Activated CD8-positive, alpha-beta memory T cell treated with anti-CD3 and anti-CD28 coated beads for 36 hours (primary cell): ENCODE results near the gene TOMM20. TPM values are rescaled to one million over a fixed set of nuclear protein-coding genes. Genes with fewer than 3 reads are reported as not detected.
"Not testable (repeated sequence)": the region's sequence is repeated elsewhere in the genome, so short reads cannot be mapped to it uniquely, and the experiment has no call there.

ENCODE experiments used
- CTCF ChIA-PET: fragments of 350-600 bp; sonication (Branson Sonifier 250); formaldehyde crosslinking; loops from one replicate; lab custom pipeline; 2021; ENCODE audit warnings: antibody characterized with exemption; lab: Charles Lee
- POLR2A ChIA-PET: fragments of 350-600 bp; sonication (Branson Sonifier 250); formaldehyde crosslinking; loops from one replicate; lab custom pipeline; 2021; ENCODE audit warnings: antibody characterized with exemption; lab: Charles Lee
- total RNA-seq, 2 experiments: library from RNA; stranded (reverse); gene quantifications; one replicate each; pipeline ENCODE4 v1.2.3, GENCODE V29; 2021

The TOMM20 gene
- total RNA-seq, 2 experiments from 2014 or later = 123 to 131 TPM

GRCh38 chr1:235093013-235093695 is 35.5 kb downstream of the TOMM20 start:
- ChIA-PET CTCF (interaction anchor here (0.6 to 1.0 kb wide), 6 partner anchors 11 to 995 kb away, joined by 3 to 4 read pairs (median 4); no protein-coding TSS in a partner anchor), POLR2A (no interaction called here)

GRCh38 chr1:235092415-235092814 is 36.2 kb downstream of the TOMM20 start:
- POLR2A ChIA-PET = not testable (repeated sequence)
- CTCF ChIA-PET = interaction anchor here (0.7 kb wide), 1 partner anchor 9 kb away, joined by 3 read pairs; no protein-coding TSS in a partner anchor

- POLR2A ChIA-PET = not testable (repeated sequence)
- CTCF ChIA-PET = interaction anchor here (0.7 to 0.8 kb wide), 2 partner anchors 8 to 13 kb away, joined by 3 read pairs; no protein-coding TSS in a partner anchor
These were observed 36.6 kb downstream of the TOMM20 start for GRCh38 chr1:235092045-235092406.

GRCh38 chr1:235091319-235092044 is 37.2 kb downstream of the TOMM20 start:
- CTCF ChIA-PET = interaction anchor here (0.7 to 0.8 kb wide), 2 partner anchors 8 to 12 kb away, joined by 3 read pairs; no protein-coding TSS in a partner anchor
- POLR2A ChIA-PET = not testable (repeated sequence)

GRCh38 chr1:235090406-235091069 is 38.1 kb downstream of the TOMM20 start:
- CTCF ChIA-PET = no interaction called here
- POLR2A ChIA-PET = no interaction called here

GRCh38 chr1:235088907-235089306 is 39.7 kb downstream of the TOMM20 start:
- ChIA-PET CTCF (no interaction called here), POLR2A (no interaction called here)

GRCh38 chr1:235088430-235088829 is 40.2 kb downstream of the TOMM20 start:
- ChIA-PET CTCF (no interaction called here), POLR2A (no interaction called here)

GRCh38 chr1:235087906-235088305 is 40.7 kb downstream of the TOMM20 start:
- ChIA-PET CTCF (no interaction called here), POLR2A (no interaction called here)

GRCh38 chr1:235085411-235086117 is 43.1 kb downstream of the TOMM20 start:
- POLR2A ChIA-PET = not testable (repeated sequence)
- CTCF ChIA-PET = interaction anchor here (0.7 to 3.0 kb wide), 3 partner anchors 9 to 586 kb away, joined by 3 to 16 read pairs (median 4); no protein-coding TSS in a partner anchor

- POLR2A ChIA-PET = not testable (repeated sequence)
- CTCF ChIA-PET = interaction anchor here (0.7 kb wide), 1 partner anchor 228 kb away, joined by 4 read pairs; no protein-coding TSS in a partner anchor
These were observed 47.8 kb downstream of the TOMM20 start for GRCh38 chr1:235080788-235081187.

GRCh38 chr1:235080297-235080657 is 48.4 kb downstream of the TOMM20 start:
- POLR2A ChIA-PET, CTCF ChIA-PET: not testable (repeated sequence)

GRCh38 chr1:235079443-235080296 is 49.0 kb downstream of the TOMM20 start:
- CTCF ChIA-PET = interaction anchor here (1.3 kb wide), 1 partner anchor 12 kb away, joined by 3 read pairs; no protein-coding TSS in a partner anchor
- POLR2A ChIA-PET = interaction anchor here (0.5 kb wide), 1 partner anchor 50 kb away, joined by 4 read pairs; no protein-coding TSS in a partner anchor

GRCh38 chr1:235078480-235079381 is 49.9 kb downstream of the TOMM20 start:
- ChIA-PET POLR2A (interaction anchor here (0.5 kb wide), 1 partner anchor 49 kb away, joined by 4 read pairs; no protein-coding TSS in a partner anchor), CTCF (interaction anchor here (1.3 kb wide), 1 partner anchor 13 kb away, joined by 3 read pairs; no protein-coding TSS in a partner anchor)

- CTCF ChIA-PET = interaction anchor here (1.0 to 1.8 kb wide), 3 partner anchors 66 to 354 kb away, joined by 3 to 5 read pairs (median 3); no protein-coding TSS in a partner anchor
- POLR2A ChIA-PET = interaction anchor here (0.7 to 1.5 kb wide), 5 partner anchors 47 to 480 kb away, joined by 3 to 6 read pairs (median 4); no protein-coding TSS in a partner anchor
These were observed 50.8 kb downstream of the TOMM20 start for GRCh38 chr1:235077571-235078479.

- POLR2A ChIA-PET = interaction anchor here (0.7 to 1.5 kb wide), 6 partner anchors 47 to 480 kb away, joined by 3 to 6 read pairs (median 4); no protein-coding TSS in a partner anchor
- CTCF ChIA-PET = interaction anchor here (1.0 to 1.8 kb wide), 3 partner anchors 66 to 353 kb away, joined by 3 to 5 read pairs (median 3); no protein-coding TSS in a partner anchor
These were observed 51.5 kb downstream of the TOMM20 start for GRCh38 chr1:235077163-235077540.
